ENCODE results near the gene TMEM150C.

GRCh38 chr4:82529322-82529721, 32.5 kb downstream of the TMEM150C start:
- TF ChIP-seq CTCF (IDR thresholded peaks at IDR 0.05) (no peak), POLR2A (IDR thresholded peaks at IDR 0.05) (no peak), POLR2AphosphoS5 (IDR thresholded peaks at IDR 0.05; ENCODE audit: insufficient read depth in 1 of 2, low read depth in 1 of 2) (no peak)
